Mucosa of gallbladder (tissue), 1 donor: ENCODE data around the gene SLC25A24. TPM values are rescaled to one million over a fixed set of nuclear protein-coding genes. Genes with fewer than 3 reads are reported as not detected.
"Not testable (repeated sequence)": the region's sequence is repeated elsewhere in the genome, so short reads cannot be mapped to it uniquely, and the experiment has no call there.

ENCODE experiments used
- DNase-seq: peaks from one replicate; pipeline ENCODE4 v3.0.0-alpha.2; 2020; ENCODE audit warnings: low spot score
- total RNA-seq: library from RNA; stranded (reverse); gene quantifications from one replicate; pipeline ENCODE4 v1.2.1, GENCODE V29; 2021
- donor health status: DM: no; HTN: no; CAD: no.

The SLC25A24 gene
- total RNA-seq, 1 donor from 2014 or later = 33.5 TPM

- DNase-seq = peak; percentile 70
Measured at GRCh38 chr1:108199201-108199691, 897 bp downstream of the SLC25A24 start.

- DNase-seq = no peak
Measured at GRCh38 chr1:108194051-108194450, 6.1 kb downstream of the SLC25A24 start.

DNA sequence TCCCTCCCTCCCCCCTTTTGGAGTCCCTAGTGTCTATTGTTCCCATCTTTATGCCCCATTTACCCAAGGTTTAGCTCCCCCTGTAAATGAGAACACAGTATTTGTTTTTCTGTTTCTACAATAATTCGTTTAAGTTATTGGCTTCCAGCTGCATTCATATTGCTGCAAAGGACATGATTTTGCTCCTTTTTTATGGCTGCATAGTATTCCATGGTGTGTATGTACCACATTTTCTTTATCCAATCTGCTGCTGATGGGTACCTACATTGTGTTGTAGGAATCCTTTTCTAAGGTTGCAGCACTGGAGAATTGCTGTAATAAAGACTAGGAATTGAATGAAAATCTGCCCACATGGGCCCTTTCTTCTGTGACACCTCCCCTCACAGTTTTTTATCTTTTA, 6.8 kb downstream of the SLC25A24 start:
- DNase-seq = no peak

GRCh38 chr1:108192581-108192980, 7.6 kb downstream of the SLC25A24 start:
- no peak for DNase-seq

DNA sequence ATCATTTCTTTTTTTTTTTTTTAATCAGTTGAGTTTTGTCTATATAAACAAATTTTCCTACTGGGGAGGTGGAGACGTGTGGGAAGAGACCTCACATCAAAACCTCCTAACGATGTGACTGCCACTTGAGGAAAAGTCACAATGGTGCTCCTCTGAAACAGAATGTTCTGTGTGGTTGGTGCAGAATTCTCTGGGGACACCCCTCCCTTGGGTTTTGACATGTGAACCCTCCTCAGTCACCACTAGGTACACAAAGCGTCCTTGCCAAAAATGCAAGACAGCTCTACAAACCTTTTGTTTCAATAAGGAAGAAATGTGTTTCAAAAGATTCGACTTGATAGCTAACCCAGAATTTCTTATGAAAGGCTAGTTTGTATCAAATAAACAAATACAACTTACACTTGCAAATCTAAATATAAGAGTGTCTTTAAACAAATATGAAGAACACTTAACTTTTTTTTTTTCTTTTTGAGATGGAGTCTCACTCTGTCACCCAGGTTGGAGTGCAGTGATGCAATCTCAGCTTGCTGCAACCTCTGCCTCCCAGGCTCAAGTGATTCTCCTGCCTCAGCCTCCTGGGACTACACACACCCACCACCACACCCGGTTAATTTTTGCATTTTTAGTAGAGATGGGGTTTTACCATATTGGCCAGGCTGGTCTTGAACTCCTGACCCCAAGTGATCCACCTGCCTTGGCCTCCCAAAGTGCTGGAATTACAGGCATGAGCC, 9.3 kb downstream of the SLC25A24 start:
- DNase-seq = no peak

DNA sequence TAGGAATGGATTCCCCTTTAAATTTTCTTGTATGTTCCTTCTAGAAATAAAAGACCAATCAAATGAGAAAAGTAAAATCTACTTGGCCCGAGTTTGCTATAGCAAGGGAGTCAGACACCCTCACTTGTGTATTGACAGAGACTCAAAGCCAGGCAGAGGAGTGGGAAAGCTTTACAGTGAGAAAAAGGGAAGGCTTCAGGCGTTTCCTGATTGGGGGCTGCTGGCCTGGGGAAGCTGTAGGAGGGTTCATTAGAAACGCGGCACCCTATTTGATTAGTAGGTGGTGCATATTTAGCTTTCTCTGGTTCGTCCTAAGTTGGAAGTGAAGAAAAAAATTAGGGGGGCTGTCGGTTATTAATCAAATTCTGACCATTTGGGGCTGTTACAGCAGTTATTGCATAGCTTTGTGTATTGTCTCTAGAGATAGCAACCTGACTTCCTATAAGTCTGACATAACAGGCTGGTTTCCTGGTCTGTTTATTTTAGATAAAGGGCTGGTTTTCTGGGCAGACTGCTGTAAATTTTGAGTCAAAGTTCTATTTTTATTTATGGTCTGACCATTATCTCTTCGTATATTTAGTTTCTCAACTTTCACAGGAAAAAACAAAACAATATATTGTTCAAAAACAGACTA, 10.0 kb downstream of the SLC25A24 start:
- DNase-seq = no peak

- no peak for DNase-seq
Measured at GRCh38 chr1:108188801-108189200, 11.3 kb downstream of the SLC25A24 start.

GRCh38 chr1:108182959-108183700, 17.0 kb downstream of the SLC25A24 start:
- no peak for DNase-seq

DNA sequence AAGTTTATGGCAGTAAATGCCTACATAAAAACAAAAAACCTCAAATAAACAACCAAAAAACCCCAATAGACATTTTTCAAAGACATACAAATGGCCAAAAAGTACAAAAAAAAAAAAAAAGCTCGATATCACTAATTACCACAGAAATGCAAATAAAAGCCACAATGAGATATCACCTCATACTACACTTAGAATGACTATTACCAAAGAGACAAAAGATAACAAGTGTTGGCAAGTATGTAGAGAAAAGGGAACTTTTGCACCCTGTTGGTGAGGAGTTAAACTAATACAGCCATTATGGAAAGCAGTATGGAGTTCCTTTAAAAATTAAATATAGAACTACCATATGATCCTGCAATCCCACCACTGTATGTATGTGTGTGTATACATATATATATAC, 21.1 kb downstream of the SLC25A24 start:
- no peak for DNase-seq

DNA sequence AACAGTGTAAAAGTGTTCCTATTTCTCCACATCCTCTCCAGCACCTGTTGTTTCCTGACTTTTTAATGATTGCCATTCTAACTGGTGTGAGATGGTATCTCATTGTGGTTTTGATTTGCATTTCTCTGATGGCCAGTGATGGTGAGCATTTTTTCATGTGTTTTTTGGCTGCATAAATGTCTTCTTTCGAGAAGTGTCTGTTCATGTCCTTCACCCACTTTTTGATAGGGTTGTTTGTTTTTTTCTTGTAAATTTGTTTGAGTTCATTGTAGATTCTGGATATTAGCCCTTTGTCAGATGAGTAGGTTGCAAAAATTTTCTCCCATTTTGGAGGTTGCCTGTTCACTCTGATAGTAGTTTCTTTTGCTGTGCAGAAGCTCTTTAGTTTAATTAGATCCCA, 37.7 kb downstream of the SLC25A24 start:
- not testable (repeated sequence) for DNase-seq

- not testable (repeated sequence) for DNase-seq
Measured at GRCh38 chr1:108159951-108160350, 40.2 kb downstream of the SLC25A24 start.

DNA sequence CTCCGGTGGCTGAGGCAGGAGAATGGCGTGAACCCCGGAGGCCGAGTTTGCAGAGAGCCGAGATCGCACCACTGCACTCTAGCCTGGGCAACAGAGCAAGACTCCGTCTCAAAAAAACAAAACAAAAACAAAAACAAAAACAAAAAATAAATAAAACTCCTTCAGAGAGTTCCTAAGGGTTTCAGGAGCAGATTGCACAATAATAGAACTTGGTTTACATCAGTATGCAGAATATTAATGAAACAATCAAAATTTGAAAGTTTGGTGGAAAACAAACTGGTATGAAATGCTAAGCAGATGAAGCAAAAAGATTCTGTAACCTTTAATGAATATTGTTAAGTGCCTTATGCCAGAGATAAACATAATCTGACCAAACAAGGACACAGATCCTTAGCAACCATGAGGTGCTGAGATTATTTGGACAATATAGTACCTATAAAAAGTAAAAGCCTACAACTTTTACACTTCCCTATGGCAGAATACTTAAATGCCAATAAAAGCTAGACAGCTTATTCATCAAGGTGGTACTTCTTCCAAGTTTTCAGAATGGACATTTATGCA, 41.2 kb downstream of the SLC25A24 start:
- no peak for DNase-seq

DNA sequence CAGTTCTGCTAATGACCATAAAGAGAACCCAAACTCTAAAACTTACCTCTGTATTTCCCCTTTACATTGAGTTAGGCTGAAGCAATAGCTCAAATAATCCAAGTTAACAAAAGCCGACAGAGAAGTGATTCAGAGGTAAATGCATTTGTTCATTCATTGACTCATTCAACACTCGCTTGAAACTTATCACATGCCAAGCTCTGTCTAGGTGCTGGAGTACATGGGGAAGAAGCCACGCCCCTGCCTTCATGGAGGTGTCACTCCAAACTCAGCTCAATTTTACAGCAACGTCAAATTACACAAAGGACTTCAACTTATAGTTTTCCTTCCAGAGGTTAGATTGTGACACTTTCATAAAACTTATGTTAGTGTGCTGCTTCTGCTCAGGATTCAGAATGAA, 45.8 kb downstream of the SLC25A24 start:
- DNase-seq = no peak

DNA sequence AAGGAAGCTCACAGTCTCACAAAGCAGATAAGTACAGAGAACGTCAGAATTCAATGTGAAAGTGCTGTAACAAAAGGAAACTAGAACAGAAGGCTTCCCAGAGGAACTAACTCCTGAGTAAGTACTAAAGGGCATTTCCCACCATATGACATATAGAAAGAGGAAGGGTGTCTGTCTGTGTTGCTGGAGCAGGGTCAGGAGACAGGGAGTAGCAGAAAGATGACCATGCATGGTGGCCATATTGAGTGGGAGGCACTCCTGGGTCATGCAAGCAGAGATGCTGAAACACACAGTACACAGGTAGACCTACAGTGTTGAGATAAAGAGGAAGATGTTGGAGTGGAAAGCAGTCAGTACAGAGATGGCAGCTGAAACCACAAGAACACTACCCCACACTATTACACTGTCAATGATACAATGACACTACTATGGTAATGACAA, 47.3 kb downstream of the SLC25A24 start:
- DNase-seq = no peak

- no peak for DNase-seq
Measured at GRCh38 chr1:108151548-108151947, 48.6 kb downstream of the SLC25A24 start.

GRCh38 chr1:108149796-108150467, 50.2 kb downstream of the SLC25A24 start:
- DNase-seq = no peak

- not testable (repeated sequence) for DNase-seq
Measured at GRCh38 chr1:108144569-108144968, 55.6 kb downstream of the SLC25A24 start.

DNA sequence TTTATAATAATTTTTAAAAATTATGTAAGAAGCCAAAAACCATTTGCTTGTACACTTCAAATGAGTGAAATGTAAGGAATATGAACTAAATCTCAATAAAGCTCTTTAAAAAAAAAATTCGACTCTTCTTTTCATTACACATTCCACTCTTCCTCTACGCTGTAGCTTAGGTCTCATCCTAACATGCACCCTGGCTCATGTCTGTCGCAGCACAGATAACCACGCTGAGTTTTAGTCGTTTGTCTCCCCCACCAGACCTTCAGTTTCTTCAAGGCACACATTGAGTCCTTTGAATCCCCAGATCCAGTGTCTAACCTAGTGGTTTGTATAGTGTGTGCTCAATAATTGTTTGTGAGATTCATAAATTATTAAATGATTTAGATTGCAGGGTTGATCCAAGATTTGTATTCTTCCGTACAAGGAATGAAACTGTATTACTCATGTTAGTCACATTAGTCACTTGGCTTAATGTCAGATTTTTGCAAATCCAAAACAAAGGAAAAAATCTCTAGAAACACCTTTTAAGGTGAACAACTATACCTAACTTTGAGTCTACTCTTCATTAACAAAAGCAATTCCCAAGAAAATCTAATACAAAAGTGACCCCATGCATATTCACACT, 57.3 kb downstream of the SLC25A24 start:
- no peak for DNase-seq

GRCh38 chr1:108142258-108142657, 57.9 kb downstream of the SLC25A24 start:
- DNase-seq = no peak

- no peak for DNase-seq
Measured at GRCh38 chr1:108141621-108142020, 58.5 kb downstream of the SLC25A24 start.

- DNase-seq = no peak
Measured at GRCh38 chr1:108140936-108141335, 59.2 kb downstream of the SLC25A24 start.
